DOHH2 (cell line): ENCODE data around the gene CXXC5.

ENCODE experiments used
- H3F3A ChIP-seq: fragments of 200-600 bp; sonication (generic), shearing (Covaris generic); 2 replicates; pipeline ENCODE4 v1.6.0; 2016; ENCODE audit warnings: antibody characterized with exemption, mild to moderate bottlenecking; ENCODE audit not compliant: control insufficient read depth, insufficient read depth
- H3K27ac ChIP-seq: fragments of 200-600 bp; sonication (generic); 2 replicates; pipeline ENCODE4 v1.5.1; 2014; ENCODE audit warnings: low read depth, mild to moderate bottlenecking, low read length, moderate library complexity
- H3K27me3 ChIP-seq: fragments of 200-600 bp; sonication (generic); 2 replicates; pipeline ENCODE4 v1.6.1; 2014; ENCODE audit warnings: mild to moderate bottlenecking, low read length, mixed read lengths; ENCODE audit not compliant: control insufficient read depth
- H3K36me3 ChIP-seq: fragments of 200-600 bp; sonication (generic); 2 replicates; pipeline ENCODE4 v1.6.1; 2014; ENCODE audit warnings: mild to moderate bottlenecking, low read length, moderate library complexity, mixed read lengths; ENCODE audit not compliant: control insufficient read depth
- H3K4me1 ChIP-seq: fragments of 200-600 bp; sonication (generic); 2 replicates; pipeline ENCODE4 v1.6.1; 2014; ENCODE audit warnings: mild to moderate bottlenecking, low read length, mixed read lengths; ENCODE audit not compliant: control insufficient read depth
- H3K4me2 ChIP-seq: fragments of 200-600 bp; sonication (generic); 2 replicates; pipeline ENCODE4 v1.6.0; 2014; ENCODE audit warnings: mild to moderate bottlenecking, low read length, moderate library complexity
- H3K4me3 ChIP-seq: fragments of 200-600 bp; sonication (generic); 2 replicates; pipeline ENCODE4 v1.5.1; 2014; ENCODE audit warnings: mild to moderate bottlenecking, low read length, mixed read lengths
- H3K79me2 ChIP-seq: fragments of 200-600 bp; sonication (generic); 2 replicates; pipeline ENCODE4 v1.6.1; 2014; ENCODE audit warnings: mild to moderate bottlenecking, low read length, mixed read lengths; ENCODE audit not compliant: control insufficient read depth
- H3K9me2 ChIP-seq: fragments of 200-600 bp; sonication (generic); replicated peaks from 2 replicates; pipeline ENCODE4 v1.6.1; 2014; ENCODE audit warnings: mild to moderate bottlenecking, low read length, mixed read lengths; ENCODE audit not compliant: control insufficient read depth
- H3K9me3 ChIP-seq: fragments of 200-600 bp; sonication (generic); 2 replicates; pipeline ENCODE4 v1.6.1; 2014; ENCODE audit warnings: antibody characterized with exemption, low read length, mixed read lengths; ENCODE audit not compliant: control insufficient read depth, insufficient read depth
- H4K20me1 ChIP-seq: fragments of 200-600 bp; sonication (generic); 2 replicates; pipeline ENCODE4 v1.6.0; 2014; ENCODE audit warnings: low read depth, mild to moderate bottlenecking, antibody characterized with exemption, low read length, moderate library complexity; ENCODE audit not compliant: control insufficient read depth, insufficient read depth
- EZH2phosphoT487 ChIP-seq: fragments of 200-600 bp; sonication (generic); IDR thresholded peaks from 2 replicates; pipeline ENCODE4 v1.6.1; 2017; ENCODE audit warnings: borderline replicate concordance, mild to moderate bottlenecking, antibody characterized with exemption, low read length, moderate library complexity, mixed read lengths
- TF ChIP-seq, protein P1 (sequence below): fragments of 200-600 bp; sonication (generic); IDR thresholded peaks from one replicate; pipeline ENCODE4 v1.5.1; 2014; ENCODE audit warnings: antibody characterized with exemption, mild to moderate bottlenecking, low read depth, low read length; ENCODE audit not compliant: poor library complexity, severe bottlenecking

Gene CXXC5

DNA sequence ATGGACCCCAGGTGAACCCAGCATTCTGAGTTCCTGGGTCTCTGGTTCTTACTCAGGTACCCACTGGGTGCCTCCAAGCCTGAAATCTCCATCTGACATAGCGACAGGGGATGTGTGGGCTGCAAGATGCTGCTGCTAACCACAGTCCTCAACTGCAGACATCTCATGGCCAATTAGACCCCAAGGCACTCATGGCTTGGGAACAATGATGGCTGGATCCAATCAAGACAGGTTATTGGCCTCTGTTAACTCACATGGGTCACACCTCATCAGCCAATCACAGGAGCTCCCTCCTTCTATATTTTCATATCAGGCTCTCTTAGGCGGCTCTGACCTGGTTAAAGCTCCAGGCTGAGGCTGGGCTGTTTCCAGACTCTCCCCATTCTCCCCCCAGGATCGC lies 57.0 kb downstream of the CXXC5 start:
- H3K4me2 ChIP-seq, result no peak overlapping the region

DNA sequence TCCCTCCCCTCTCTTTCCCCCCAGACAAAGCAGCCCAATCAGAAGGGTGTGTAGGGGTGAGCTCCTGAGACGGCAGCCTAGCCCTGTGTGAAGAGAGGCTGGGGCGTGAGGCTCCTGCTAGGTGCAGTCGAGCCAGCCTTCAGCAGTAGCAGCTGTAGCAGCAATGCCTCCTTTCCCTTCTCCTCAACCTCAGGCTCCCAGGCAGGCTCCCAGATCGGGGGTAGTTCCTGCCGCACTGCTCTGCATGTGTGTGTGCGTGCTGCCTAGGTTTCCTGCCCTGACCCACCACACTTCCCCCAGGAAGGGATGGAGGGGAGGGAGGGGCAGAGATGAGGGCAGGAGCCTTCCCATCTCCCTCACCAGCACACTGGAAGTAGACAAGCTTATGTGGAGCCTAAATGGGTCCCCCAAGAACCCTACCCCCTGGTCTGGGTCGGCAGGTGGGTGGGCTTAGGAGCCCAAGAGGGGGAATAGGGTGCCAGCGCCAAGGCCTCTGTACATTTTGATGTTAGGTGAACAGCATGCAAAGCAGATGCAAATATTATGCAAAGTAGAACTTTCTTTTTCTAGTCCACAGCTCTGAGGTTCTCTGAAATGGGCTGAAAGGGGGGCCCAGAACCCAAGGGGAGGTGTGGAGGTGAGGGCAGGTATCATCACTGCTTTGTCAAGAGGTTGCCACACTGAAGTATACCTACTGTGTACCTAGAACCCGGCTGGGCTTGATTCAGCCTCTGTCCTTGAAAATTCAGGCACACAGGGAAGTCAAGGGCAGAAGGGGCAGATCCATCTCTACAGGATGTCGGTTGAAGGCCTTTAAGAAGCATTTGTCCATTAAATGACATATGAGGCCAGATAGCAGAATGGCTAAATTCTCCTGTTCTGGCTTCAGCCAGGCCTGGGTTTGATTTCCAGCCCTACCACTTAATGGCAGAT lies 57.8 kb downstream of the CXXC5 start:
- H3K36me3 ChIP-seq, result no peaks in the 10 kb centered on the region
- peaks cover 13% of the 10 kb centered on the region for H3F3A ChIP-seq
- peak overlapping the region; percentile 27 for H3K4me2 ChIP-seq
- H3K9me3 ChIP-seq, result no peaks in the 10 kb centered on the region
- H4K20me1 ChIP-seq, result no peaks in the 10 kb centered on the region
- peaks cover 9% of the 10 kb centered on the region; the same call in 1 of the 2 replicates for H3K27me3 ChIP-seq
- no peaks in the 10 kb centered on the region for H3K9me2 ChIP-seq
- no peak overlapping the region for H3K4me3 ChIP-seq
- no peaks in the 10 kb centered on the region for H3K79me2 ChIP-seq
- peaks cover 61% of the 10 kb centered on the region for H3K4me1 ChIP-seq
- no peak overlapping the region for H3K27ac ChIP-seq
- no peak for TF ChIP-seq EZH2phosphoT487
- TF ChIP-seq, protein P1, sequence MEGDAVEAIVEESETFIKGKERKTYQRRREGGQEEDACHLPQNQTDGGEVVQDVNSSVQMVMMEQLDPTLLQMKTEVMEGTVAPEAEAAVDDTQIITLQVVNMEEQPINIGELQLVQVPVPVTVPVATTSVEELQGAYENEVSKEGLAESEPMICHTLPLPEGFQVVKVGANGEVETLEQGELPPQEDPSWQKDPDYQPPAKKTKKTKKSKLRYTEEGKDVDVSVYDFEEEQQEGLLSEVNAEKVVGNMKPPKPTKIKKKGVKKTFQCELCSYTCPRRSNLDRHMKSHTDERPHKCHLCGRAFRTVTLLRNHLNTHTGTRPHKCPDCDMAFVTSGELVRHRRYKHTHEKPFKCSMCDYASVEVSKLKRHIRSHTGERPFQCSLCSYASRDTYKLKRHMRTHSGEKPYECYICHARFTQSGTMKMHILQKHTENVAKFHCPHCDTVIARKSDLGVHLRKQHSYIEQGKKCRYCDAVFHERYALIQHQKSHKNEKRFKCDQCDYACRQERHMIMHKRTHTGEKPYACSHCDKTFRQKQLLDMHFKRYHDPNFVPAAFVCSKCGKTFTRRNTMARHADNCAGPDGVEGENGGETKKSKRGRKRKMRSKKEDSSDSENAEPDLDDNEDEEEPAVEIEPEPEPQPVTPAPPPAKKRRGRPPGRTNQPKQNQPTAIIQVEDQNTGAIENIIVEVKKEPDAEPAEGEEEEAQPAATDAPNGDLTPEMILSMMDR, result no peak

More for the DNA sequence above, 57.0 kb downstream of the CXXC5 start:
- Histone ChIP-seq H3K79me2 (no peaks in the 10 kb centered on the region), H4K20me1 (no peaks in the 10 kb centered on the region), H3K4me1 (peaks cover 58% of the 10 kb centered on the region), H3K27ac (no peak overlapping the region), H3K4me3 (no peak overlapping the region), H3F3A (peaks cover 9% of the 10 kb centered on the region), H3K27me3 (peaks cover 6% of the 10 kb centered on the region; the same call in 1 of the 2 replicates), H3K9me2 (no peaks in the 10 kb centered on the region), H3K36me3 (no peaks in the 10 kb centered on the region), H3K9me3 (no peaks in the 10 kb centered on the region)
- TF ChIP-seq, protein P1, result no peak
- no peak for TF ChIP-seq EZH2phosphoT487

DNA sequence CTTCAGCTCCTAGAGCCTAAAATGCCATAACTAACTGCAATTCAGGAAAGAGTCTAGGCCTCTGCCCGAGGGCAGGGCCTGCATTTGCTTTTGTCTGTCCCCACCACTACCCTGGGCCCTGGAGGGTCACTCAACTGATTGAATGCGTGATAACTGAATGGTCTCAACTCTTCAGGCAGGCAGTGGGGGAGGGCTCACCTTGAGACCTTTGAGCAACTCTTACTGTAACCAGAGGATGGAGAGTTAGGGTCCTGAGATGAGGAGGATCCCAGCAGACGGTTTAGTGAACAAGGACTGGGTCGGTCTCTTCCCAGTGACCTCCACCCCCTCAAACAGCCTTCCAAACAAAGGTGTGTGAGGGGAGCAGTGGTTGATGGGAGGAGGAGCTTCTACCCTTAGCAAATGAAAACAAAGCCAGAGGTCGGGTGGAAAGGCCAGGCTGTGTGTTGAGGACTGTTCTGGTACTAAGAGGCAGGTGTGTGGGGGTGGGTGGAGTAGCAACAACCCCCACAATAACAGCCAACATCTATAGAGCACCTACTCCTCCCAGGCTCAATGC lies 59.4 kb downstream of the CXXC5 start:
- no peaks in the 10 kb centered on the region for H3K79me2 ChIP-seq
- H3K4me2 ChIP-seq, result no peak overlapping the region
- 0 out of 2 replicates have a peak overlapping the region, but pooled peaks have one; percentile 11 for H3K27ac ChIP-seq
- H3K4me1 ChIP-seq, result peaks cover 59% of the 10 kb centered on the region
- peaks cover 13% of the 10 kb centered on the region for H3K27me3 ChIP-seq
- H3K9me2 ChIP-seq, result no peaks in the 10 kb centered on the region
- no peaks in the 10 kb centered on the region for H3K36me3 ChIP-seq
- H3K9me3 ChIP-seq, result no peaks in the 10 kb centered on the region
- peaks cover 13% of the 10 kb centered on the region for H3F3A ChIP-seq
- TF ChIP-seq EZH2phosphoT487, result no peak
- TF ChIP-seq, protein P1, result no peak
- no peaks in the 10 kb centered on the region for H4K20me1 ChIP-seq
- no peak overlapping the region for H3K4me3 ChIP-seq
